GM12891 (cell line): Measurements from ENCODE around the gene ALDH8A1.

Experiments
- POLR2A ChIP-seq: IDR thresholded peaks from 2 replicates; pipeline ENCODE4 v1.6.1; 2011; ENCODE audit warnings: low read depth, low read length, control low read depth
- POLR2AphosphoS5 ChIP-seq: IDR thresholded peaks from 2 replicates; pipeline ENCODE4 v1.6.1; 2011; ENCODE audit warnings: low read depth, low read length, control low read depth
- SPI1 ChIP-seq: IDR thresholded peaks from 2 replicates; pipeline ENCODE4 v1.6.1; 2011; ENCODE audit warnings: low read depth, low read length, control low read depth
- TAF1 ChIP-seq: IDR thresholded peaks from 2 replicates; pipeline ENCODE4 v1.6.1; 2011; ENCODE audit warnings: low read depth, low read length, control low read depth

DNA sequence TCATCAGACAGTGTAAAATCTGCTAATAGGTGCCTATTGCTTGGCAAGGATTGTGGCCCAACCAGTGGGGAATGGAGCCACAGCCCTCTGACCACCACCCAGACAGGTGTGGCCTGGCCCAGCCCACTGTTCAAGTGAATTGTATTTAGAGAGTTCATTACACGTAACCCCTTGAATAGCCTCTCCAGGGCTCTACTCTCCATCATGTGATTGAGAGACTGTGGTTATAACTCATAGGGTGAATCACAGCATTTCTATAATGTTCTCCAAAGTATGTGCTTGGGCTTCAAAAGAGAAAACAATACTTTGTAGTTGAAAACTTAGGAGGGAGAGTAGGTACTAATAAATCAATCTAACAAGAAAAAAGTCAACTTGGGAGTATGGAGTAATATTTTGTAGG, 38.4 kb downstream of the ALDH8A1 start:
- TF ChIP-seq POLR2AphosphoS5 (no peak), POLR2A (no peak), TAF1 (no peak), SPI1 (no peak)
